ENCODE data around the gene C2CD4D.

Gene C2CD4D

GRCh38 chr1:151809985-151810556, 29.5 kb downstream of the C2CD4D start (continued):
- TF ChIP-seq ZSCAN30 (tag by site-specific recombination; IDR thresholded peaks at IDR 0.05), result peak; percentile 39; the same call in 1 of the 2 replicates
- no peak for TF ChIP-seq ZBTB11 (tag by site-specific recombination; conservative IDR thresholded peaks at IDR 0.05; ENCODE audit: low read depth)
- no peak for TF ChIP-seq ZNF792 (tag by site-specific recombination; IDR thresholded peaks at IDR 0.05)
- TF ChIP-seq OVOL3 (tag by site-specific recombination; IDR thresholded peaks at IDR 0.05), result 0 out of 2 replicates have a peak, but pooled peaks have one; percentile 36
- TF ChIP-seq ZNF600 (tag by site-specific recombination; IDR thresholded peaks at IDR 0.05), result no peak
- TF ChIP-seq ZNF280D (tag by site-specific recombination; IDR thresholded peaks at IDR 0.05), result no peak
- peak; percentile 49 for TF ChIP-seq KLF10 (tag by site-specific recombination; IDR thresholded peaks at IDR 0.05)
- no peak for TF ChIP-seq HOXD13 (CRISPR knock-in tag; IDR thresholded peaks at IDR 0.05; ENCODE audit: borderline replicate concordance)
- peak; percentile 94 for TF ChIP-seq SP7 (tag by site-specific recombination; IDR thresholded peaks at IDR 0.05)
- peak; percentile 73; the same call in 1 of the 2 replicates for TF ChIP-seq ZNF843 (tag by site-specific recombination; IDR thresholded peaks at IDR 0.05)
- TF ChIP-seq ZBTB17 (tag by site-specific recombination; IDR thresholded peaks at IDR 0.05), result peak; percentile 52; the same call in 1 of the 2 replicates
- peak; percentile 60 for TF ChIP-seq KLF16 (tag by site-specific recombination; IDR thresholded peaks at IDR 0.05)
- no peak for TF ChIP-seq GLIS2 (tag by site-specific recombination; IDR thresholded peaks at IDR 0.05)
- no peak for TF ChIP-seq ZNF585B (tag by site-specific recombination; IDR thresholded peaks at IDR 0.05)
- TF ChIP-seq ZNF629 (tag by site-specific recombination; IDR thresholded peaks at IDR 0.05), result peak; percentile 68
- TF ChIP-seq ZNF544 (tag by site-specific recombination; IDR thresholded peaks at IDR 0.05), result no peak
- peak; percentile 27; the same call in 1 of the 2 replicates for TF ChIP-seq IKZF3 (tag by site-specific recombination; IDR thresholded peaks at IDR 0.05)
- no peak for TF ChIP-seq ZNF664 (tag by site-specific recombination; IDR thresholded peaks at IDR 0.05)
- TF ChIP-seq ZFHX2 (tag by site-specific recombination; conservative IDR thresholded peaks at IDR 0.05), result no peak
- peak; percentile 49; the same call in 1 of the 2 replicates for TF ChIP-seq BCL11A (tag by site-specific recombination; IDR thresholded peaks at IDR 0.05; ENCODE audit: low read depth)
- TF ChIP-seq ZNF214 (tag by site-specific recombination; IDR thresholded peaks at IDR 0.05; ENCODE audit: borderline replicate concordance), result no peak
- 0 out of 2 replicates have a peak, but pooled peaks have one; percentile 31 for TF ChIP-seq PATZ1 (tag by site-specific recombination; IDR thresholded peaks at IDR 0.05)
- TF ChIP-seq ZNF677 (tag by site-specific recombination; IDR thresholded peaks at IDR 0.05), result no peak
- no peak for TF ChIP-seq ZNF274 (IDR thresholded peaks at IDR 0.05; ENCODE audit: low read length)
- TF ChIP-seq ZNF274 (tag by site-specific recombination; IDR thresholded peaks at IDR 0.05; ENCODE audit: borderline replicate concordance), result no peak

Measured in HEK293 (cell line).